ENCODE results near the gene IFI6. TPM values are rescaled to one million over a fixed set of nuclear protein-coding genes. Genes with fewer than 3 reads are reported as not detected.

The IFI6 gene
- total and polyA plus RNA-seq, 2 of the 13 experiments (the other 11 are each of a cell fraction or from before 2014, with no cell fraction given), result 12.9 to 13.2 TPM

- FAIRE-seq, result no peak
- TF ChIP-seq ZNF713 (CRISPR knock-in tag; IDR thresholded peaks at IDR 0.05) (no peak), ETV5 (CRISPR knock-in tag; IDR thresholded peaks at IDR 0.05; ENCODE audit: borderline replicate concordance) (no peak), ZNF609 (CRISPR knock-in tag; IDR thresholded peaks at IDR 0.05; ENCODE audit: borderline replicate concordance) (no peak), ZNF652 (CRISPR knock-in tag; IDR thresholded peaks at IDR 0.05; ENCODE audit: borderline replicate concordance, low read depth) (no peak), AGO2 (optimal IDR thresholded peaks at IDR 0.05; ENCODE audit: low read depth, low read length) (no peak), HOXA7 (CRISPR knock-in tag; IDR thresholded peaks at IDR 0.05) (no peak), ZMYM3 (CRISPR knock-in tag; IDR thresholded peaks at IDR 0.05) (peak; percentile 95), SATB2 (CRISPR knock-in tag; IDR thresholded peaks at IDR 0.05) (no peak), CC2D1A (CRISPR knock-in tag; IDR thresholded peaks at IDR 0.05) (no peak), RFXANK (CRISPR knock-in tag; IDR thresholded peaks at IDR 0.05) (no peak), NFE2L2 (IDR thresholded peaks at IDR 0.05; ENCODE audit: low read length) (no peak), ZNF775 (CRISPR knock-in tag; IDR thresholded peaks at IDR 0.05; ENCODE audit: borderline replicate concordance) (no peak), ZKSCAN5 (CRISPR knock-in tag; IDR thresholded peaks at IDR 0.05) (no peak)
- TF ChIP-seq, protein P1, sequence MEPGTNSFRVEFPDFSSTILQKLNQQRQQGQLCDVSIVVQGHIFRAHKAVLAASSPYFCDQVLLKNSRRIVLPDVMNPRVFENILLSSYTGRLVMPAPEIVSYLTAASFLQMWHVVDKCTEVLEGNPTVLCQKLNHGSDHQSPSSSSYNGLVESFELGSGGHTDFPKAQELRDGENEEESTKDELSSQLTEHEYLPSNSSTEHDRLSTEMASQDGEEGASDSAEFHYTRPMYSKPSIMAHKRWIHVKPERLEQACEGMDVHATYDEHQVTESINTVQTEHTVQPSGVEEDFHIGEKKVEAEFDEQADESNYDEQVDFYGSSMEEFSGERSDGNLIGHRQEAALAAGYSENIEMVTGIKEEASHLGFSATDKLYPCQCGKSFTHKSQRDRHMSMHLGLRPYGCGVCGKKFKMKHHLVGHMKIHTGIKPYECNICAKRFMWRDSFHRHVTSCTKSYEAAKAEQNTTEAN (CRISPR knock-in tag; conservative IDR thresholded peaks at IDR 0.05), result no peak
- TF ChIP-seq, protein P2, sequence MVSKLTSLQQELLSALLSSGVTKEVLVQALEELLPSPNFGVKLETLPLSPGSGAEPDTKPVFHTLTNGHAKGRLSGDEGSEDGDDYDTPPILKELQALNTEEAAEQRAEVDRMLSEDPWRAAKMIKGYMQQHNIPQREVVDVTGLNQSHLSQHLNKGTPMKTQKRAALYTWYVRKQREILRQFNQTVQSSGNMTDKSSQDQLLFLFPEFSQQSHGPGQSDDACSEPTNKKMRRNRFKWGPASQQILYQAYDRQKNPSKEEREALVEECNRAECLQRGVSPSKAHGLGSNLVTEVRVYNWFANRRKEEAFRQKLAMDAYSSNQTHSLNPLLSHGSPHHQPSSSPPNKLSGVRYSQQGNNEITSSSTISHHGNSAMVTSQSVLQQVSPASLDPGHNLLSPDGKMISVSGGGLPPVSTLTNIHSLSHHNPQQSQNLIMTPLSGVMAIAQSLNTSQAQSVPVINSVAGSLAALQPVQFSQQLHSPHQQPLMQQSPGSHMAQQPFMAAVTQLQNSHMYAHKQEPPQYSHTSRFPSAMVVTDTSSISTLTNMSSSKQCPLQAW (CRISPR knock-in tag; IDR thresholded peaks at IDR 0.05), result no peak
Observed at GRCh38 chr1:27656157-27656893, 15.7 kb downstream of the IFI6 start.

More at GRCh38 chr1:27656157-27656893, 15.7 kb downstream of the IFI6 start:
- in situ Hi-C loops (cut with HindIII; ENCODE audit: extremely low pct_ligation_motif_present, low pct_unique_long_range_greater_than_20kb), result loop anchor here (5.0 kb wide), 1 partner anchor 39 kb away; no protein-coding TSS in a partner anchor
- 44% methylated on average over 4 of the region's 7 CpGs for WGBS (ENCODE audit: low lambda C conversion rate)
- no peak overlapping the region for H3K27ac ChIP-seq (ENCODE audit: extremely low read length, insufficient read depth, low read length)
- POLR2A ChIA-PET, result interaction anchor here (1.6 kb wide), 1 partner anchor 49 kb away, joined by 5 read pairs; no protein-coding TSS in a partner anchor
- peak overlapping the region in 1 of 3 experiments; percentile 49; a peak in 1 of 6 replicates for H3K4me3 ChIP-seq (replicated peaks in 1 of 3; ENCODE audit: insufficient read depth in 1 of 3, low read depth in 2 of 3, low read length in 3 of 3)
- 0 out of 5 replicates have a peak, but pooled peaks cover 0 to 3% of the 10 kb centered on the region in 2 experiments for H3K27me3 ChIP-seq (ENCODE audit: control insufficient read depth in 1 of 2, insufficient read depth in 2 of 2, low read length in 2 of 2)
- no TSS peak for BruUV-seq (replicated peaks)
- no peaks in the 10 kb centered on the region for H3K79me2 ChIP-seq (ENCODE audit: insufficient read depth, low read length)
- CTCF ChIA-PET (ENCODE audit: low intra/inter-chr PET ratio, low total read pairs), result no interaction called here
- H3K9ac ChIP-seq (ENCODE audit: insufficient read depth, low read depth, low read length), result no peak overlapping the region
- peaks cover 45% of the 10 kb centered on the region for H3K4me1 ChIP-seq (ENCODE audit: insufficient read depth, low read length)
- no peaks in the 10 kb centered on the region for H4K20me1 ChIP-seq (ENCODE audit: insufficient read depth, low read length)
- H3K36me3 ChIP-seq (replicated peaks in 1 of 2; ENCODE audit: control insufficient read depth in 1 of 2, insufficient read depth in 2 of 2, low read length in 2 of 2), result no peaks in the 10 kb centered on the region
- DNase-seq (ENCODE audit: low spot score), result no peak
- intact Hi-C loops (cut with micrococcal nuclease; ENCODE audit: unreplicated experiment), result no loop called here
- H3K4me2 ChIP-seq (ENCODE audit: low read depth, low read length), result peak overlapping the region; percentile 72; the same call in 1 of the 2 replicates
- no peaks in the 10 kb centered on the region for H3K9me3 ChIP-seq (ENCODE audit: low read length)
- ATAC-seq, result peak; percentile 13; the same call in 2 of the 3 replicates
- H2AFZ ChIP-seq (ENCODE audit: low read length), result no peak overlapping the region
